Suprapubic skin (tissue), 4 donors: ENCODE results near the gene GNAL.

Experiments used
- EP300 ChIP-seq: sonication (generic); formaldehyde crosslinking; IDR thresholded peaks from one replicate; pipeline ENCODE4 v1.6.1; 2017; ENCODE audit warnings: antibody characterized with exemption
- POLR2A ChIP-seq, 2 donors: fragments of 450-650 bp; IDR thresholded peaks; one replicate each; pipeline ENCODE4 v1.6.1; 2017; ENCODE audit warnings: antibody characterized with exemption in 2 of 2, mild to moderate bottlenecking in 2 of 2, moderate library complexity in 2 of 2
- POLR2AphosphoS5 ChIP-seq, 3 donors: sonication (generic); formaldehyde crosslinking; IDR thresholded peaks; one replicate each; pipeline ENCODE4 v1.6.1; 2017; ENCODE audit warnings: antibody characterized with exemption in 3 of 3
- TF ChIP-seq, protein P1 (sequence below), 2 donors: fragments of 200-600 bp in 1 of 2; fragments of 450-650 bp in 1 of 2; sonication (generic) in 1 of 2; IDR thresholded peaks; one replicate each; pipeline ENCODE4 v1.5.1; 2016 to 2019; ENCODE audit warnings: antibody characterized with exemption in 2 of 2, mild to moderate bottlenecking in 1 of 2, moderate library complexity in 1 of 2

DNA sequence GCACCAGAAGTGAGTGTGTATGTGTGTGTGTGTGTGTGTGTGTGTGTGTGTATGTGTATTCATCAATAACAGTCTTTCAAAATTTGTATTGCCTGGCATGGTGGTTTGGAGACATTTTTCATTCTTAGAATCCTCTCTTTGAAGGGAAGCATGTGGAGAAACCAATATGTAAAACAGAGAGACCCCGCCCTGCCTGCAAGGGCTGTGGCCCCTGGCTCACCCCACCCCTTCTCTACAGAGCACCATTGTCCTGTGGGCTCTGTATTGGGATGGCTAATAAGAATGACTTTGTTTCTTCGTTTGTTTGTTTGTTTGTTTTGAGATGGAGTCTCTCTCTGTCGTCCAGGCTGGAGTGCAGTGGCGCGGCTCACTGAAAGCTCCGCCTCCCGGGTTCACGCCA, 65.9 kb downstream of the GNAL start:
- TF ChIP-seq, protein P1, sequence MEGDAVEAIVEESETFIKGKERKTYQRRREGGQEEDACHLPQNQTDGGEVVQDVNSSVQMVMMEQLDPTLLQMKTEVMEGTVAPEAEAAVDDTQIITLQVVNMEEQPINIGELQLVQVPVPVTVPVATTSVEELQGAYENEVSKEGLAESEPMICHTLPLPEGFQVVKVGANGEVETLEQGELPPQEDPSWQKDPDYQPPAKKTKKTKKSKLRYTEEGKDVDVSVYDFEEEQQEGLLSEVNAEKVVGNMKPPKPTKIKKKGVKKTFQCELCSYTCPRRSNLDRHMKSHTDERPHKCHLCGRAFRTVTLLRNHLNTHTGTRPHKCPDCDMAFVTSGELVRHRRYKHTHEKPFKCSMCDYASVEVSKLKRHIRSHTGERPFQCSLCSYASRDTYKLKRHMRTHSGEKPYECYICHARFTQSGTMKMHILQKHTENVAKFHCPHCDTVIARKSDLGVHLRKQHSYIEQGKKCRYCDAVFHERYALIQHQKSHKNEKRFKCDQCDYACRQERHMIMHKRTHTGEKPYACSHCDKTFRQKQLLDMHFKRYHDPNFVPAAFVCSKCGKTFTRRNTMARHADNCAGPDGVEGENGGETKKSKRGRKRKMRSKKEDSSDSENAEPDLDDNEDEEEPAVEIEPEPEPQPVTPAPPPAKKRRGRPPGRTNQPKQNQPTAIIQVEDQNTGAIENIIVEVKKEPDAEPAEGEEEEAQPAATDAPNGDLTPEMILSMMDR (IDR thresholded peaks at IDR 0.05): no peak
- TF ChIP-seq EP300 (no peak), POLR2AphosphoS5 (IDR thresholded peaks at IDR 0.05) (no peak), POLR2A (IDR thresholded peaks at IDR 0.05) (no peak)
